A549 (cell line): Measurements from ENCODE around the gene GNPAT. TPM values are rescaled to one million over a fixed set of nuclear protein-coding genes. Genes with fewer than 3 reads are reported as not detected.

Experiments used
- ATAC-seq, 2 experiments: fragments of 200-7000 bp in 1 of 2; fragments of >200 bp in 1 of 2; cut with Nextera tagmentation in 1 of 2; cut with Tn5 transposase in 1 of 2; 3 replicates each; pipeline versions ENCODE4 v1.8.0 to v1.9.1; 2018 to 2020; ENCODE audit warnings: mild to moderate bottlenecking in 1 of 2, moderate library complexity in 1 of 2
- CTCF ChIA-PET: fragments of 300-600 bp; sonication (Branson Sonifier 250); formaldehyde crosslinking; extraction: SDS; loops from one replicate; lab custom pipeline; 2021; ENCODE audit warnings: antibody characterized with exemption, inconsistent platforms; lab: Yijun Ruan, JAX
- POLR2A ChIA-PET: fragments of 350-600 bp; formaldehyde crosslinking; extraction: SDS; loops from one replicate; lab custom pipeline; 2021; ENCODE audit warnings: antibody characterized with exemption, inconsistent platforms; lab: Yijun Ruan, JAX
- DNase-seq, 2 experiments: peaks; one replicate each; pipeline versions ENCODE4 v3.0.0 to v3.0.0-alpha.2; 2011 to 2016; ENCODE audit warnings: low read depth in 1 of 2, low spot score in 1 of 2
- FAIRE-seq: peaks from 2 replicates; lab custom pipeline; 2011; peaks lifted over from hg19 to GRCh38; lab: Jason Lieb, UNC
- H3K27ac ChIP-seq, 2 experiments: fragments of >200 bp; sonication (Bioruptor Twin); formaldehyde crosslinking; 3 replicates each; pipeline ENCODE4 v1.5.1; 2016 to 2017
- H3K4me1 ChIP-seq: fragments of >200 bp; sonication (Bioruptor Twin); formaldehyde crosslinking; 3 replicates; pipeline ENCODE4 v1.6.1; 2016
- H3K4me2 ChIP-seq: fragments of >200 bp; sonication (Bioruptor Twin); formaldehyde crosslinking; 3 replicates; pipeline ENCODE4 v1.6.1; 2016
- H3K4me3 ChIP-seq: fragments of >200 bp; sonication (Bioruptor Twin); formaldehyde crosslinking; 3 replicates; pipeline ENCODE4 v1.5.1; 2016
- H3K9me3 ChIP-seq: fragments of >200 bp; sonication (Bioruptor Twin); formaldehyde crosslinking; 3 replicates; pipeline ENCODE4 v1.6.1; 2016
- CBX8 ChIP-seq: fragments of 200-600 bp; sonication (generic); IDR thresholded peaks from 2 replicates; pipeline ENCODE4 v1.6.1; 2016
- CEBPB ChIP-seq, 2 experiments: fragments of >200 bp in 1 of 2; sonication (Bioruptor Twin) in 1 of 2; formaldehyde crosslinking in 1 of 2; IDR thresholded peaks; 2 replicates each; pipeline ENCODE4 v1.6.1; 2012 to 2016
- CHD2 ChIP-seq: fragments of 150-350 bp; IDR thresholded peaks from 2 replicates; pipeline ENCODE4 v1.6.1; 2014; ENCODE audit warnings: low read length; ENCODE audit not compliant: partially characterized antibody
- CHD4 ChIP-seq: fragments of 200-600 bp; sonication (generic); IDR thresholded peaks from 2 replicates; pipeline ENCODE4 v1.6.1; 2016; ENCODE audit warnings: antibody characterized with exemption, mild to moderate bottlenecking, borderline replicate concordance
- EHF ChIP-seq: fragments of 250-450 bp; sonication (Bioruptor Pico); IDR thresholded peaks from 2 replicates; pipeline ENCODE4 v1.5.0; 2020; ENCODE audit warnings: mild to moderate bottlenecking
- ELK1 ChIP-seq: fragments of 150-350 bp; IDR thresholded peaks from 2 replicates; pipeline ENCODE4 v1.6.1; 2014; ENCODE audit warnings: low read depth, mild to moderate bottlenecking, low read length
- FOSB ChIP-seq: fragments of 250-450 bp; sonication (Bioruptor Pico); IDR thresholded peaks from 2 replicates; pipeline ENCODE4 v1.5.0; 2020; ENCODE audit warnings: mild to moderate bottlenecking, moderate library complexity
- FOXS1 ChIP-seq: fragments of 250-450 bp; sonication (Bioruptor Pico); IDR thresholded peaks from 2 replicates; pipeline ENCODE4 v1.5.0; 2020; ENCODE audit warnings: mild to moderate bottlenecking, moderate library complexity
- HDAC2 ChIP-seq: fragments of 200-600 bp; sonication (generic); IDR thresholded peaks from 2 replicates; pipeline ENCODE4 v1.6.1; 2016
- HES2 ChIP-seq: fragments of >200 bp; sonication (Bioruptor Twin); formaldehyde crosslinking; IDR thresholded peaks from 2 replicates; pipeline ENCODE4 v1.6.1; 2016
- HOXB13 ChIP-seq: fragments of 250-450 bp; sonication (Bioruptor Pico); IDR thresholded peaks from 2 replicates; pipeline ENCODE4 v1.5.0; 2020; ENCODE audit warnings: low read depth, mild to moderate bottlenecking, moderate library complexity
- HOXB5 ChIP-seq: fragments of 250-450 bp; sonication (Bioruptor Pico); IDR thresholded peaks from 2 replicates; pipeline ENCODE4 v1.5.0; 2020; ENCODE audit warnings: mild to moderate bottlenecking, moderate library complexity
- JUNB ChIP-seq: fragments of >200 bp; sonication (Bioruptor Twin); formaldehyde crosslinking; IDR thresholded peaks from 2 replicates; pipeline ENCODE4 v1.6.1; 2016
- KDM5A ChIP-seq: fragments of 200-600 bp; sonication (generic); IDR thresholded peaks from 2 replicates; pipeline ENCODE4 v1.6.1; 2016; ENCODE audit warnings: antibody characterized with exemption, mild to moderate bottlenecking
- MAZ ChIP-seq: fragments of 150-350 bp; IDR thresholded peaks from 2 replicates; pipeline ENCODE4 v1.6.1; 2014; ENCODE audit warnings: antibody characterized with exemption, low read depth, low read length, borderline replicate concordance
- NFE2L2 ChIP-seq: fragments of 150-350 bp; conservative IDR thresholded peaks from 2 replicates; pipeline ENCODE4 v1.6.1; 2014; ENCODE audit warnings: low read length
- POLR2A ChIP-seq: IDR thresholded peaks from 2 replicates; pipeline ENCODE4 v1.6.1; 2012; ENCODE audit warnings: mild to moderate bottlenecking, low read length
- RAD21 ChIP-seq, 2 experiments: fragments of >200 bp in 1 of 2; sonication (Bioruptor Twin) in 1 of 2; formaldehyde crosslinking in 1 of 2; IDR thresholded peaks in 1 of 2; conservative IDR thresholded peaks in 1 of 2; 2 replicates in 1 of 2; 3 replicates in 1 of 2; pipeline ENCODE4 v1.6.1; 2012 to 2018; ENCODE audit warnings: inconsistent platforms in 1 of 2
- REST ChIP-seq: fragments of 200-600 bp; sonication (generic); IDR thresholded peaks from 2 replicates; pipeline ENCODE4 v1.6.1; 2016; ENCODE audit warnings: antibody characterized with exemption, mild to moderate bottlenecking, moderate library complexity
- RNF2 ChIP-seq: fragments of 200-600 bp; sonication (generic); IDR thresholded peaks from 2 replicates; pipeline ENCODE4 v1.6.1; 2016; ENCODE audit warnings: low read depth, mild to moderate bottlenecking, antibody characterized with exemption, moderate library complexity, borderline replicate concordance
- TP53 ChIP-seq: fragments of 250-450 bp; sonication (Bioruptor Pico); IDR thresholded peaks from 2 replicates; pipeline ENCODE4 v1.5.0; 2021; ENCODE audit warnings: mild to moderate bottlenecking, moderate library complexity
- USF2 ChIP-seq: fragments of 450-650 bp; IDR thresholded peaks from 2 replicates; pipeline ENCODE4 v1.6.1; 2014; ENCODE audit warnings: antibody characterized with exemption
- ZFP36 ChIP-seq: fragments of 450-650 bp; IDR thresholded peaks from 2 replicates; pipeline ENCODE4 v1.6.1; 2014; ENCODE audit warnings: borderline replicate concordance; ENCODE audit not compliant: partially characterized antibody
- ZSCAN20 ChIP-seq: fragments of 250-450 bp; sonication (Bioruptor Pico); IDR thresholded peaks from 2 replicates; pipeline ENCODE4 v1.8.0; 2022; ENCODE audit warnings: mild to moderate bottlenecking, moderate library complexity
- WGBS: methylation state at CpG from one replicate; pipeline ENCODE4 v1.1.6; 2017; ENCODE audit errors: missing lambda C conversion rate; 5-methylcytosine and 5-hydroxymethylcytosine counted together
- polyA plus RNA-seq, 4 experiments: library from polyadenylated mRNA; depleted of rRNA in 3 of 4; stranded (reverse); fragments of >200 nt; fragmentation: RNase III in 1 of 4; extraction: RNeasy Plus Mini Kit Qiagen cat#74134 plus additional on column Dnase treatment in 1 of 4; gene quantifications; 2 replicates in 3 of 4; 3 replicates in 1 of 4; pipeline ENCODE4 v1.2.3, GENCODE V29; 2011 to 2017

Gene GNPAT
- polyA plus RNA-seq, 2 of the 4 experiments (the other 2 are of a cell fraction), result 44.1 to 62.7 TPM

- no peaks in the 10 kb centered on the region for H3K9me3 ChIP-seq
- no peak overlapping the region for H3K27ac ChIP-seq
- POLR2A ChIA-PET, result no interaction called here
- TF ChIP-seq FOXS1 (CRISPR knock-in tag) (no peak), JUNB (no peak), NFE2L2 (no peak), HES2 (no peak), ELK1 (no peak), ZFP36 (no peak), FOSB (CRISPR knock-in tag) (no peak), USF2 (no peak), CHD4 (no peak), HOXB13 (CRISPR knock-in tag) (no peak), KDM5A (no peak), ZSCAN20 (CRISPR knock-in tag) (no peak)
- CTCF ChIA-PET, result interaction anchor here (0.9 to 2.4 kb wide), 4 partner anchors 8 to 425 kb away, joined by 3 to 7 read pairs (median 3); partner anchors contain the start of genes ARV1 and TTC13
- FAIRE-seq (no peak), DNase-seq (no peak), ATAC-seq (no peak)
- no peak overlapping the region for H3K4me3 ChIP-seq
- H3K4me1 ChIP-seq, result no peaks in the 10 kb centered on the region
- WGBS, result 81% methylated on average over 7 of the region's 7 CpGs
- H3K4me2 ChIP-seq, result no peak overlapping the region
Measured at GRCh38 chr1:231226156-231226555, 14.9 kb upstream of the GNPAT start.

- WGBS, result 95% methylated on average over 10 of the region's 10 CpGs
- TF ChIP-seq HOXB5 (CRISPR knock-in tag) (no peak), NFE2L2 (no peak), HDAC2 (no peak), HOXB13 (CRISPR knock-in tag) (no peak), TP53 (no peak), MAZ (no peak), ZFP36 (no peak), KDM5A (no peak), CEBPB (IDR thresholded peaks at IDR 0.05) (no peak), FOXS1 (CRISPR knock-in tag) (no peak), POLR2A (no peak), HES2 (no peak), RNF2 (no peak), EHF (CRISPR knock-in tag) (no peak), REST (no peak), CHD2 (no peak), CBX8 (no peak), RAD21 (conservative IDR thresholded peaks at IDR 0.05 in 1 of 2, IDR thresholded peaks at IDR 0.05 in 1 of 2) (no peak)
- no peak overlapping the region for H3K4me3 ChIP-seq
- no peak for FAIRE-seq
- no peak overlapping the region for H3K27ac ChIP-seq
- no peak for ATAC-seq
- H3K9me3 ChIP-seq, result no peaks in the 10 kb centered on the region
- peaks cover 11% of the 10 kb centered on the region; the same call in 2 of the 3 replicates for H3K4me1 ChIP-seq
- ChIA-PET CTCF (interaction anchor here (2.6 kb wide), 1 partner anchor 21 kb away, joined by 7 read pairs; no protein-coding TSS in a partner anchor), POLR2A (no interaction called here)
- no peak for DNase-seq
- no peak overlapping the region for H3K4me2 ChIP-seq
Measured at GRCh38 chr1:231231511-231231910, 9.5 kb upstream of the GNPAT start.
